Caco-2 (cell line): ENCODE data around the gene CABP2. TPM values are rescaled to one million over a fixed set of nuclear protein-coding genes. Genes with fewer than 3 reads are reported as not detected.

Source experiments
- BruUV-seq: library from RNA; stranded (reverse); fragments of 400-500 nt; replicated peaks from 2 replicates; lab custom pipeline; 2021; lab: Mats Ljungman, UMichigan
- CTCF ChIA-PET: fragments of 300-600 bp; sonication (Branson Sonifier 250); formaldehyde crosslinking; loops from one replicate; lab custom pipeline; 2022; ENCODE audit warnings: antibody characterized with exemption; lab: Charles Lee
- POLR2A ChIA-PET: fragments of 300-600 bp; sonication (Branson Sonifier 250); formaldehyde crosslinking; loops from one replicate; lab custom pipeline; 2022; ENCODE audit warnings: antibody characterized with exemption; lab: Charles Lee
- DNase-seq, 2 experiments: peaks; one replicate each; pipeline versions ENCODE4 v3.0.0 to v3.0.0-alpha.2; 2020 to 2022
- H3K27me3 ChIP-seq: replicated peaks from 2 replicates; pipeline ENCODE4 v1.6.0; 2011; ENCODE audit warnings: low read length; ENCODE audit not compliant: control insufficient read depth, insufficient read depth
- H3K36me3 ChIP-seq: 2 replicates; pipeline ENCODE4 v1.5.1; 2011; ENCODE audit warnings: low read length; ENCODE audit not compliant: control insufficient read depth, insufficient read depth
- H3K4me1 ChIP-seq: fragments of 250-450 bp; sonication (Bioruptor Pico); 2 replicates; pipeline ENCODE4 v1.5.1; 2020; ENCODE audit warnings: mild to moderate bottlenecking
- H3K4me3 ChIP-seq: 2 replicates; pipeline ENCODE4 v1.5.1; 2011; ENCODE audit warnings: low read depth, mild to moderate bottlenecking, control low read depth, low read length
- H3K9me3 ChIP-seq: fragments of 250-450 bp; sonication (Bioruptor Pico); 2 replicates; pipeline ENCODE4 v1.5.1; 2020; ENCODE audit warnings: mild to moderate bottlenecking, moderate library complexity
- H3K27ac Mint-ChIP-seq: one replicate; pipeline ENCODE4 v1.8.0; 2022; ENCODE audit warnings: mixed read lengths; ENCODE audit not compliant: unreplicated experiment
- H3K27me3 Mint-ChIP-seq: one replicate; pipeline ENCODE4 v1.8.0; 2022; ENCODE audit warnings: mixed read lengths; ENCODE audit not compliant: insufficient read depth, unreplicated experiment
- H3K36me3 Mint-ChIP-seq: one replicate; pipeline ENCODE4 v1.8.0; 2022; ENCODE audit warnings: mild to moderate bottlenecking, mixed read lengths; ENCODE audit not compliant: insufficient read depth, unreplicated experiment
- H3K4me1 Mint-ChIP-seq: one replicate; pipeline ENCODE4 v1.8.0; 2022; ENCODE audit warnings: low read depth, mixed read lengths; ENCODE audit not compliant: unreplicated experiment
- H3K4me3 Mint-ChIP-seq: one replicate; pipeline ENCODE4 v1.8.0; 2022; ENCODE audit warnings: mild to moderate bottlenecking, moderate library complexity, mixed read lengths; ENCODE audit not compliant: unreplicated experiment
- H3K9me3 Mint-ChIP-seq: one replicate; pipeline ENCODE4 v1.8.0; 2022; ENCODE audit warnings: mixed read lengths; ENCODE audit not compliant: unreplicated experiment
- CTCF ChIP-seq, 2 experiments: fragments of 200-600 bp in 1 of 2; IDR thresholded peaks; 1 replicate in 1 of 2; 2 replicates in 1 of 2; pipeline versions ENCODE4 v1.5.1 to v1.8.0; 2011 to 2022; ENCODE audit warnings: antibody characterized with exemption in 1 of 2, control low read depth in 1 of 2, inconsistent platforms in 1 of 2, low read depth in 1 of 2, low read length in 1 of 2, mild to moderate bottlenecking in 1 of 2, moderate library complexity in 1 of 2; ENCODE audit not compliant: insufficient read depth in 1 of 2, severe bottlenecking in 1 of 2, unreplicated experiment in 1 of 2
- intact Hi-C: fragments of 100-400 bp; cut with micrococcal nuclease; formaldehyde crosslinking; loops from one replicate; pipeline ENCODE4 v1.10.0; 2022; ENCODE audit not compliant: unreplicated experiment
- total RNA-seq: library from RNA; stranded (reverse); gene quantifications from 2 replicates; pipeline ENCODE4 v1.2.3, GENCODE V29; 2022

Gene CABP2
- total RNA-seq, 1 experiment from 2014 or later: not detected

DNA sequence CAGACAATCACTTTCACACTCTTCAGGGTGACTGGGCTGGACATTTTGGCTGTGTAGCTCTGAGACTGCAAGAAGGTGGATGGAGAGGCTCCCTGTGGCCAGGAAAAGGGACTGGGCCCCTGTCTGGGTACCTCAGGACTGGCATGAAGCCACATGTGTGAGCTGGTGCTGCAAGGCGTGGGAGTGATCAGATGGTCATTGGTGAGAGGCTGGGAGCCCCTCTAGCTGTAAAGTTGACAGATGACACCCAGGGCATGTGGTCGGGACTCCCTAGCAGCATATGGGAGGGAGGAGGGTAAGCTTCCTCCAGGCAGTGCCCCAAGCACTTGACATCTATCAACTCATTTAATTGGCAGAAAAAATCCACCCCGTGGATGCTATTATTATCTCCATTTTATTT lies 18.9 kb upstream of the CABP2 start:
- no peaks in the 10 kb centered on the region for H3K36me3 ChIP-seq
- H3K4me3 ChIP-seq: no peak overlapping the region
- TF ChIP-seq CTCF (IDR thresholded peaks at IDR 0.05; ENCODE audit: insufficient read depth in 1 of 2, low read depth in 1 of 2, low read length in 1 of 2, severe bottlenecking in 1 of 2, unreplicated experiment in 1 of 2): no peak
- no peaks in the 10 kb centered on the region for H3K4me1 Mint-ChIP-seq
- no peaks in the 10 kb centered on the region for H3K27me3 Mint-ChIP-seq
- ChIA-PET POLR2A (no interaction called here), CTCF (no interaction called here)
- no peaks in the 10 kb centered on the region for H3K27me3 ChIP-seq
- intact Hi-C loops: no loop called here
- no peak overlapping the region for H3K27ac Mint-ChIP-seq
- H3K4me1 ChIP-seq: peaks cover 8% of the 10 kb centered on the region; the same call in 1 of the 2 replicates
- no peaks in the 10 kb centered on the region for H3K36me3 Mint-ChIP-seq
- H3K9me3 Mint-ChIP-seq: peaks cover 21% of the 10 kb centered on the region
- H3K9me3 ChIP-seq: no peaks in the 10 kb centered on the region; the same call in 1 of the 2 replicates
- H3K4me3 Mint-ChIP-seq: no peak overlapping the region
- BruUV-seq: no TSS peak
- DNase-seq: no peak

DNA sequence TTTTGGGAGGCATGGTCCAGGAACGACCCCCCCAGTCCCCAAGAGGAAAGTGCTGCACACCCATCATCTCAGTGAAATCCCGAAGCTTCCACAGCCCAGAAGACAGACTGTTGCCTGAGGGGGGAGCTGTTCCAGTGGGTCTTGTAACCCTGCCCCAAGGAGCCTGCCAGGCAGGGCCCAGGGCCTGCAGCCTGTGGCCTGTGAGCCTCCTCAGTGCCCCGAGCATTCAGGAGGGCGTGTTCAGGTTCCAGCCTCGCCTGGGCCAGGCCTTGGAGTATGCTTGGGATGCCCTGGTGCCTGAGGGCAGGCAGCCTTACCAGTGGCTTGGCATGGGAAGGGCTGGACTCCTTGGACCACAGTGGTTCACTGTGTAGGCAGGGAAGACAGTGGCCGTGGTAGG lies 18.0 kb upstream of the CABP2 start:
- no peak for DNase-seq
- ChIA-PET POLR2A (no interaction called here), CTCF (no interaction called here)
- H3K4me1 ChIP-seq: peaks cover 8% of the 10 kb centered on the region; the same call in 1 of the 2 replicates
- no peak overlapping the region for H3K27ac Mint-ChIP-seq
- no TSS peak for BruUV-seq
- H3K4me1 Mint-ChIP-seq: no peaks in the 10 kb centered on the region
- H3K4me3 Mint-ChIP-seq: no peak overlapping the region
- peaks cover 21% of the 10 kb centered on the region for H3K9me3 Mint-ChIP-seq
- no peaks in the 10 kb centered on the region for H3K36me3 Mint-ChIP-seq
- peaks cover 4% of the 10 kb centered on the region; the same call in 1 of the 2 replicates for H3K9me3 ChIP-seq
- H3K27me3 ChIP-seq: no peaks in the 10 kb centered on the region
- H3K27me3 Mint-ChIP-seq: no peaks in the 10 kb centered on the region
- intact Hi-C loops: no loop called here
- TF ChIP-seq CTCF (IDR thresholded peaks at IDR 0.05; ENCODE audit: insufficient read depth in 1 of 2, low read depth in 1 of 2, low read length in 1 of 2, severe bottlenecking in 1 of 2, unreplicated experiment in 1 of 2): no peak
- H3K4me3 ChIP-seq: no peak overlapping the region
- H3K36me3 ChIP-seq: no peaks in the 10 kb centered on the region

DNA sequence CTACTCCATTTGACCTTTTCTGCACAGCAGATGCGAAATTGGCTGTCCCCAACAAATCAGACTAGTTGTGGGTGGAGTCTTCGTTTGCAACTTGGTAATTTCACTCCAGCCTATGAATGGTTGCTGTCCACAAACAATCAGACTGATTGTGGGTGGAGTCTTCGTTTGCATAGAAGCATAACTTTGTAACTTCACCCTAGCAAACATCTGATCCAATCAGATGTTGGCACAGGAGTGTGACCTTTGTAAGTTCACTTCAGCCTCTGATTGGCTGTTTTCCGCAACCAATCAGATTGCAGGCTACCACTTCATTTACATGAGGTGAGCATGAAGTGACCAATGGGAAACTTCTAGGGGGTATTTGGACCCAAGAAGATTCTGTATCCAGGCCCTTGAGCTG lies 16.3 kb upstream of the CABP2 start:
- CTCF ChIA-PET: no interaction called here
- Mint-ChIP-seq H3K27ac (no peak overlapping the region), H3K4me1 (no peaks in the 10 kb centered on the region), H3K9me3 (peaks cover 24% of the 10 kb centered on the region), H3K36me3 (no peaks in the 10 kb centered on the region), H3K27me3 (no peaks in the 10 kb centered on the region), H3K4me3 (no peak overlapping the region)
- POLR2A ChIA-PET: no interaction called here
- Histone ChIP-seq H3K36me3 (no peaks in the 10 kb centered on the region), H3K4me1 (0 out of 2 replicates have a peak, but pooled peaks cover 1% of the 10 kb centered on the region), H3K27me3 (no peaks in the 10 kb centered on the region), H3K9me3 (peaks cover 17% of the 10 kb centered on the region), H3K4me3 (no peak overlapping the region)
- no TSS peak for BruUV-seq
- intact Hi-C loops: no loop called here
- TF ChIP-seq CTCF (IDR thresholded peaks at IDR 0.05; ENCODE audit: insufficient read depth in 1 of 2, low read depth in 1 of 2, low read length in 1 of 2, severe bottlenecking in 1 of 2, unreplicated experiment in 1 of 2): no peak
- DNase-seq: no peak
